ENCODE data around the gene SEMA5A. TPM values are rescaled to one million over a fixed set of nuclear protein-coding genes. Genes with fewer than 3 reads are reported as not detected.

Gene SEMA5A
- polyA plus RNA-seq, 6 donors from 2014 or later = not detected

DNA sequence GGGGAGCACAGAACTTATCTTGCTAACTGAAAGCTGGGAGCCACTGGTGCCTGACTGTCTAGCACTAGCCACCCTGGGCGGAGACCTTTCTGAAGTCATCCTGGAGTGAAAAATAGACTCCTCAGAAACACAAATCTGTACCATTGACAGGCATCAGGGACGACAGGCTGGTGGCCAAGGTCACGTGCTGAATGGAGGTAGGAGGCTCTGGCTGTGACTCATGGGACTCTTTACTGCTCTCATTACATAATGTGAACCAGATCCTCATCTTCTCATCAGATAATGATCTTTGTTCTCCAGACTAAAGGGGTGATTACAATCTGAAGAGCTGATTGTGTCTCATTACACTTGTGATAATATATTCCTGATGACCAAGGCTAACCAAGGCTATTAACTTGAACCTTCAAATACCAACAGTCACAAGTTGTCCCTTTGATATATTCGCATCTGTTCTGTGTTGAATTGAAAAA, 91.8 kb downstream of the SEMA5A start:
- no peak overlapping the region for H3K4me3 Mint-ChIP-seq
- DNase-seq (no peak), ATAC-seq (ENCODE audit: low read depth in 2 of 2) (no peak)
- no peaks in the 10 kb centered on the region for H3K4me1 Mint-ChIP-seq
- no peaks in the 10 kb centered on the region for H3K36me3 Mint-ChIP-seq
- peak overlapping the region in 1 of 6 donors; percentile 24 for H3K27ac Mint-ChIP-seq
- peaks cover 0 to 5% (median 0%) of the 10 kb centered on the region in 3 donors for H3K27me3 Mint-ChIP-seq
- peaks cover 0 to 24% (median 8%) of the 10 kb centered on the region in 7 donors for H3K9me3 Mint-ChIP-seq

DNA sequence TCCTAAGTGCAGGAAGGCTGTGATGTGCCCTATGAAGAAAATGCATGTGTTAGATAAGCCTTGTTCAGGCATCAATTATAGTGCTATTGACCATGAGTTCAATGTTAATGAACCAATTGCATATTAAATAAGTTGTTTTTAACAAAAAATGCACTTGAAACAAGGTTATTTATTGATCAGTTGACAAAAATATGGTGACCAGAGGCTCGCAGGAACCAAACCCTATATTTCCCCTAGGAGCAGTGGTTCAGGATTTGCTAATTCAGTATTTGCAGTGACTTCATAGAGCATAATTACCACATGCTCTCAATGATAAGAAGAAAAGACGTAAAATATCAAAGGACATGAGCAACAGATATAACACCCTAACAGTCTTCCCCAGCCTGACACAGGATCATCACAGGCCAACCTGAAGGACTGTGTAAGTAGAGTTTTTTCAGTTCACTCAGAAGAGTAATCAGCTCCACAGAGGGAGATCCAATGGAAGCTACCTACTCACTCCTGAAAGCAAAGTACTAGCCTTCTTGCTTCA, 92.3 kb downstream of the SEMA5A start:
- ATAC-seq (ENCODE audit: low read depth in 2 of 2) = no peak
- H3K27me3 Mint-ChIP-seq = peaks cover 0 to 5% (median 0%) of the 10 kb centered on the region in 3 donors
- peaks cover 3 to 26% (median 9%) of the 10 kb centered on the region in 7 donors for H3K9me3 Mint-ChIP-seq
- no peak for DNase-seq
- no peaks in the 10 kb centered on the region for H3K4me1 Mint-ChIP-seq
- no peak overlapping the region for H3K4me3 Mint-ChIP-seq
- H3K36me3 Mint-ChIP-seq = no peaks in the 10 kb centered on the region
- H3K27ac Mint-ChIP-seq = peak overlapping the region in 1 of 6 donors; percentile 23

DNA sequence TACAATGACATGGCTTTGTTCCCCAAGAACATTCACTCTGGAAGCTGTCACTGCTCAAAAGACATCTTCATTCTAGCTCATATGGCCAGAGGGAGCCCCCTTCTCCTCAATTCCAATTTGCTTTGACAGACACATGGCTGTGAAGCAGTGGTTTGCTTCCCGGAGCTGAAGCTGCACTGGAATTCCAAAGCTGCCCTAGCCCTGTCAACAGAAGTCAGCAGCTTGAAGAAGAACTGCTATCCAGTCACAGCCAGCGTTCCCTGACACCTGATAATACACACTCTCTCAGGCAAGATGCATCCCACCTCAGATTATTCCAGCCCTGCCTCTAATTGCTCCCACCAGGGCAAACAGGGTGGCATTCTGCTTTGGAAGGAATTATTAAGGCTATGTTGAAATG, 93.7 kb downstream of the SEMA5A start:
- no peaks in the 10 kb centered on the region for H3K4me1 Mint-ChIP-seq
- DNase-seq (no peak), ATAC-seq (ENCODE audit: low read depth in 2 of 2) (no peak)
- peaks cover 4 to 28% (median 9%) of the 10 kb centered on the region in 7 donors for H3K9me3 Mint-ChIP-seq
- H3K36me3 Mint-ChIP-seq = no peaks in the 10 kb centered on the region
- no peak overlapping the region for H3K27ac Mint-ChIP-seq
- H3K27me3 Mint-ChIP-seq = peaks cover 0 to 5% (median 0%) of the 10 kb centered on the region in 3 donors
- H3K4me3 Mint-ChIP-seq = no peak overlapping the region

DNA sequence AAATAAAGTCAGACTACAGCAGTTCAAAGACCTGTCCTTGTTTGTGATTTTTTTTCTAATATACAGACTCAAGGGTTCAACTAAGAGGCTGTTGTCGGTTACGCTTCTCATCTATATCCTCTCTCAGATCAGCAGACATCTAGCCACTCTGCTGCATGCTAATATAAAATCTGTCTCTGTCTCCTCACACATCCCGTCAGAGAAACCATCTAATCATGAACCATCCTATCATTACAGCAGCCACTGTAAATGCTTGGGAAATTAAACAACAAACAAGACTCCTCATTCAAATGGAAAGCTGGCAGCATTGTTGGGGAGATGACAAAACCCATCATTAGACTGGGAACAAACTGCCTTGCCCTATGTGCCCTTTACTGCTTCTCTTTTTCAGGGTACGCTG, 94.8 kb downstream of the SEMA5A start:
- ATAC-seq (ENCODE audit: low read depth in 2 of 2) (no peak), DNase-seq (no peak)
- Mint-ChIP-seq H3K4me1 (no peaks in the 10 kb centered on the region), H3K36me3 (no peaks in the 10 kb centered on the region), H3K27me3 (peaks cover 0 to 1% (median 0%) of the 10 kb centered on the region in 3 donors), H3K4me3 (no peak overlapping the region), H3K27ac (no peak overlapping the region), H3K9me3 (peaks cover 4 to 28% (median 9%) of the 10 kb centered on the region in 7 donors)

GRCh38 chr5:9447691-9448090, 98.2 kb downstream of the SEMA5A start:
- Mint-ChIP-seq H3K36me3 (no peaks in the 10 kb centered on the region), H3K27me3 (no peaks in the 10 kb centered on the region), H3K27ac (no peak overlapping the region), H3K9me3 (peaks cover 2 to 25% (median 13%) of the 10 kb centered on the region in 7 donors), H3K4me1 (no peaks in the 10 kb centered on the region), H3K4me3 (no peak overlapping the region)
- no peak for DNase-seq
- ATAC-seq (ENCODE audit: low read depth in 2 of 2) = no peak

GRCh38 chr5:9445826-9446388, 100.0 kb downstream of the SEMA5A start:
- DNase-seq (no peak), ATAC-seq (ENCODE audit: low read depth in 2 of 2) (no peak)
- H3K4me1 Mint-ChIP-seq = no peaks in the 10 kb centered on the region
- H3K4me3 Mint-ChIP-seq = no peak overlapping the region
- H3K36me3 Mint-ChIP-seq = no peaks in the 10 kb centered on the region
- H3K27ac Mint-ChIP-seq = no peak overlapping the region
- peaks cover 4 to 25% (median 15%) of the 10 kb centered on the region in 7 donors for H3K9me3 Mint-ChIP-seq
- no peaks in the 10 kb centered on the region for H3K27me3 Mint-ChIP-seq

GRCh38 chr5:9444346-9444745, 101.5 kb downstream of the SEMA5A start:
- ATAC-seq (ENCODE audit: low read depth in 2 of 2) = no peak
- no peak overlapping the region for H3K27ac Mint-ChIP-seq
- no peaks in the 10 kb centered on the region for H3K4me1 Mint-ChIP-seq
- H3K36me3 Mint-ChIP-seq = no peaks in the 10 kb centered on the region
- H3K4me3 Mint-ChIP-seq = no peak overlapping the region
- no peak for DNase-seq
- no peaks in the 10 kb centered on the region for H3K27me3 Mint-ChIP-seq
- H3K9me3 Mint-ChIP-seq = peaks cover 4 to 25% (median 12%) of the 10 kb centered on the region in 7 donors

DNA sequence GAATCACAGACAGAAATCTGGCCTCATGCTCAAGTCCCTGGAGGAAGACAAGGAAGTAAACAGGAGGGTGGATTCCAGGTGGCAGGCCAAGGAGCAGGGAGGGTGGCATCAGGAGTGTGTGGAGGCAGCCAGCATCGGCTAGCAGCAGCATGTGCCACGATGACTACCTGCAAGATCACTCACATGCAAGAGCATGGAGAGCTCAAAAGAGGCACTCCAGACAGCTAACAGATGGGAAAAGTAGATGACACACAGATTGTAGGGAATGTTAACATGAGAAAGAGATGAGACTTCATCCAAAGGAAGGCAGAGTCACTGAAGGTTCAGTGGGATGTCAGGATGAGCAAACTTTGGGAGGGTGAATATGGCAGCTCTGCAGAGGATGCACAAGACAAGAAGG, 104.3 kb downstream of the SEMA5A start:
- Mint-ChIP-seq H3K9me3 (peaks cover 2 to 19% (median 10%) of the 10 kb centered on the region in 7 donors), H3K36me3 (no peaks in the 10 kb centered on the region), H3K27ac (no peak overlapping the region), H3K27me3 (no peaks in the 10 kb centered on the region), H3K4me3 (no peak overlapping the region), H3K4me1 (no peaks in the 10 kb centered on the region)
- DNase-seq (no peak), ATAC-seq (ENCODE audit: low read depth in 2 of 2) (no peak)

DNA sequence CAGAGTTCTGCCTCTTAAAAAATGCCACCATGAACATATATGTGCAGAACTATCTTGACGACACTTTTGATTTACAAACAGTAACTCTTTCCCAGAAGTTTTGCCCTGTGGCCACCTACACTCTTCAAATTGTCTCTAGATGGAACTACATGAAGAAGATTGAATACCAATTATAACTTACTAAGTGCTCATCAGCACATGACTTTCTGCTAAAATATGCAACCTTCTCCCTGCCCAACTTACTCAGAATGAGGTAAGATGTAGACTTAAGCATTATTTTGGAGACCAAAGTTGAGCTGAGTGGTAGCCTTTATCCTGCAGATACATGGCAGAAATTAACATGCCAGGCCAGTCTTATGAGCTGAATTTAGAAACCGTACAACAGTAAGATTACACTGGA, 105.4 kb downstream of the SEMA5A start:
- H3K4me3 Mint-ChIP-seq = no peak overlapping the region
- no peaks in the 10 kb centered on the region for H3K27me3 Mint-ChIP-seq
- H3K27ac Mint-ChIP-seq = no peak overlapping the region
- H3K36me3 Mint-ChIP-seq = no peaks in the 10 kb centered on the region
- DNase-seq = no peak
- H3K9me3 Mint-ChIP-seq = peaks cover 2 to 19% (median 10%) of the 10 kb centered on the region in 7 donors
- no peak for ATAC-seq (ENCODE audit: low read depth in 2 of 2)
- H3K4me1 Mint-ChIP-seq = no peaks in the 10 kb centered on the region

- ATAC-seq (ENCODE audit: low read depth in 2 of 2) = no peak
- no peak for DNase-seq
- Mint-ChIP-seq H3K9me3 (peaks cover 2 to 17% (median 7%) of the 10 kb centered on the region in 7 donors), H3K36me3 (no peaks in the 10 kb centered on the region), H3K4me1 (no peaks in the 10 kb centered on the region), H3K27ac (no peak overlapping the region), H3K4me3 (no peak overlapping the region), H3K27me3 (no peaks in the 10 kb centered on the region)
Observed at GRCh38 chr5:9439531-9440292, 106.2 kb downstream of the SEMA5A start.

- no peak for ATAC-seq (ENCODE audit: low read depth in 2 of 2)
- no peak overlapping the region for H3K4me3 Mint-ChIP-seq
- H3K36me3 Mint-ChIP-seq = no peaks in the 10 kb centered on the region
- DNase-seq = no peak
- H3K9me3 Mint-ChIP-seq = peaks cover 0 to 14% (median 4%) of the 10 kb centered on the region in 7 donors
- H3K4me1 Mint-ChIP-seq = no peaks in the 10 kb centered on the region
- no peak overlapping the region for H3K27ac Mint-ChIP-seq
- H3K27me3 Mint-ChIP-seq = no peaks in the 10 kb centered on the region
Observed at GRCh38 chr5:9438596-9439354, 107.1 kb downstream of the SEMA5A start.

GRCh38 chr5:9437741-9438240, 108.1 kb downstream of the SEMA5A start:
- H3K27me3 Mint-ChIP-seq = no peaks in the 10 kb centered on the region
- no peaks in the 10 kb centered on the region for H3K4me1 Mint-ChIP-seq
- H3K36me3 Mint-ChIP-seq = no peaks in the 10 kb centered on the region
- H3K9me3 Mint-ChIP-seq = peaks cover 0 to 14% (median 4%) of the 10 kb centered on the region in 7 donors
- no peak overlapping the region for H3K27ac Mint-ChIP-seq
- no peak for DNase-seq
- ATAC-seq (ENCODE audit: low read depth in 2 of 2) = no peak
- no peak overlapping the region for H3K4me3 Mint-ChIP-seq

- peaks cover 0 to 3% (median 0%) of the 10 kb centered on the region in 7 donors for H3K9me3 Mint-ChIP-seq
- H3K27me3 Mint-ChIP-seq = no peaks in the 10 kb centered on the region
- no peak overlapping the region for H3K27ac Mint-ChIP-seq
- no peak overlapping the region for H3K4me3 Mint-ChIP-seq
- no peak for DNase-seq
- ATAC-seq (ENCODE audit: low read depth in 2 of 2) = no peak
- H3K4me1 Mint-ChIP-seq = no peaks in the 10 kb centered on the region
- no peaks in the 10 kb centered on the region for H3K36me3 Mint-ChIP-seq
Observed at GRCh38 chr5:9431496-9432258, 114.2 kb downstream of the SEMA5A start.
